ENCODE results near the gene SLC25A18. TPM values are rescaled to one million over a fixed set of nuclear protein-coding genes. Genes with fewer than 3 reads are reported as not detected.

Gene SLC25A18
- total and polyA plus RNA-seq, 2 of the 8 experiments (the other 6 are each of a cell fraction or from before 2014, with no cell fraction given): 2.8 to 2.9 TPM

DNA sequence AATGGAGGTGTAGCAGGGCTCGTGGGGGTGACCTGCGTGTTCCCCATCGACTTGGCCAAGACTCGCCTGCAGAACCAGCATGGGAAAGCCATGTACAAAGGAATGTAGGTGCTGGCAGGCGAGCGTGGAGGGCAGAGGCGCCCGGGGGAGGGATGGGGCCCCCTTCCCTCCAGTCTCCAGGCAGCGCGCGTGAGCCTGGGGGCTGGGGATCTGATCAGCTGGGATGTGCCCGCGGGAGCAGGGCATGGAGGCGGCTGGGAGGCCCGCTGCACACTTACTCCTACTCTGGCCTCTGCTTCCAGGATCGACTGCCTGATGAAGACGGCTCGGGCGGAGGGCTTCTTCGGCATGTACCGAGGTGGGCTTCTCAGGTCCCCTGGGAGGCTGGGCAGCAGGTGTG, 17.8 kb downstream of the SLC25A18 start:
- no peak overlapping the region; the same call in 1 of the 2 replicates for H3K18ac ChIP-seq (ENCODE audit: extremely low read depth, low read length)
- no peaks in the 10 kb centered on the region for H3K27me3 ChIP-seq (replicated peaks in 1 of 4; ENCODE audit: control insufficient read depth in 3 of 4, extremely low read depth in 1 of 4, insufficient read depth in 3 of 4, low read length in 3 of 4)
- FAIRE-seq (no peak), DNase-seq (ENCODE audit: low read depth in 1 of 2, low spot score in 2 of 2) (no peak)
- peak overlapping the region; percentile 14; the same call in 1 of the 2 replicates for H4K8ac ChIP-seq (ENCODE audit: extremely low read depth, insufficient read depth, low read length)
- no peak overlapping the region for H3K27ac ChIP-seq (ENCODE audit: low read depth, low read length)
- 0 out of 2 replicates have a peak overlapping the region, but pooled peaks have one; percentile 1 for H2BK15ac ChIP-seq (ENCODE audit: low read length)
- no peak overlapping the region for H4K5ac ChIP-seq (ENCODE audit: insufficient read length, low read depth, low read length)
- H3K9ac ChIP-seq (replicated peaks in 1 of 4; ENCODE audit: extremely low read depth in 1 of 4, low read depth in 3 of 4, low read length in 3 of 4): no peak overlapping the region
- no peak overlapping the region for H3K4ac ChIP-seq (replicated peaks; ENCODE audit: insufficient read length, low read depth, low read length)
- H3K23me2 ChIP-seq (ENCODE audit: low read depth, low read length): peaks cover 1% of the 10 kb centered on the region; the same call in 1 of the 2 replicates
- H2AFZ ChIP-seq (ENCODE audit: low read length): 0 out of 2 replicates have a peak overlapping the region, but pooled peaks have one; percentile 17
- H4K91ac ChIP-seq (replicated peaks; ENCODE audit: insufficient read length, low read length): no peak overlapping the region
- no peaks in the 10 kb centered on the region for H3K79me1 ChIP-seq (ENCODE audit: low read depth, low read length)
- H3K23ac ChIP-seq (ENCODE audit: insufficient read length): no peak overlapping the region
- peaks cover 0 to 3% (median 0%) of the 10 kb centered on the region in 4 experiments; a peak in 4 of 7 replicates for H3K4me1 ChIP-seq (replicated peaks in 1 of 4; ENCODE audit: control insufficient read depth in 3 of 4, insufficient read depth in 4 of 4, low read length in 3 of 4)
- H3K56ac ChIP-seq (replicated peaks; ENCODE audit: insufficient read length, low read depth, low read length): no peak overlapping the region
- no peaks in the 10 kb centered on the region for H4K20me1 ChIP-seq (replicated peaks in 1 of 2; ENCODE audit: control insufficient read depth in 1 of 2, insufficient read depth in 2 of 2, low read length in 2 of 2)
- H2AK5ac ChIP-seq (ENCODE audit: low read depth, low read length): no peak overlapping the region
- ChIA-PET CTCF (ENCODE audit: partially characterized antibody) (interaction anchor here (0.9 to 4.1 kb wide), 5 partner anchors 8 to 347 kb away, joined by 4 to 27 read pairs (median 8); no protein-coding TSS in a partner anchor), POLR2A (ENCODE audit: partially characterized antibody) (interaction anchor here (0.7 to 2.8 kb wide), 5 partner anchors 10 to 58 kb away, joined by 3 to 18 read pairs (median 3); partner anchors contain the start of genes BCL2L13 and SLC25A18)
- H3K4me2 ChIP-seq (ENCODE audit: insufficient read depth in 1 of 2, low read depth in 2 of 2, low read length in 2 of 2): no peak overlapping the region
- no peaks in the 10 kb centered on the region for H3K9me3 ChIP-seq (ENCODE audit: insufficient read depth in 2 of 2, low read depth in 1 of 2, low read length in 1 of 2)
- H2BK5ac ChIP-seq (ENCODE audit: low read depth, low read length): no peak overlapping the region
- 93% methylated on average over 17 of the region's 21 CpGs; no CpG with 5 or more reads in 1 of the 2 experiments for WGBS, 2 experiments (ENCODE audit: extremely low coverage in 1 of 2, insufficient coverage in 1 of 2, insufficient read length in 1 of 2, insufficient replicate concordance in 2 of 2, low coverage in 1 of 2, low lambda C conversion rate in 2 of 2, missing lambda C conversion rate in 1 of 2)
- no peaks in the 10 kb centered on the region for H3K36me3 ChIP-seq (ENCODE audit: control insufficient read depth in 2 of 4, insufficient read depth in 4 of 4, low read length in 3 of 4)
- H3K14ac ChIP-seq (ENCODE audit: insufficient read length): no peak overlapping the region
- no peak overlapping the region for H2BK120ac ChIP-seq (replicated peaks; ENCODE audit: low read depth, low read length)
- no peak overlapping the region for H2BK12ac ChIP-seq (ENCODE audit: low read depth, low read length)
- no peaks in the 10 kb centered on the region for H3K79me2 ChIP-seq (ENCODE audit: control insufficient read depth in 1 of 2, insufficient read depth in 2 of 2, low read length in 2 of 2)
- no peak for TF ChIP-seq SP1 (IDR thresholded peaks at IDR 0.05; ENCODE audit: low read depth, low read length)
- TF ChIP-seq, protein P1, sequence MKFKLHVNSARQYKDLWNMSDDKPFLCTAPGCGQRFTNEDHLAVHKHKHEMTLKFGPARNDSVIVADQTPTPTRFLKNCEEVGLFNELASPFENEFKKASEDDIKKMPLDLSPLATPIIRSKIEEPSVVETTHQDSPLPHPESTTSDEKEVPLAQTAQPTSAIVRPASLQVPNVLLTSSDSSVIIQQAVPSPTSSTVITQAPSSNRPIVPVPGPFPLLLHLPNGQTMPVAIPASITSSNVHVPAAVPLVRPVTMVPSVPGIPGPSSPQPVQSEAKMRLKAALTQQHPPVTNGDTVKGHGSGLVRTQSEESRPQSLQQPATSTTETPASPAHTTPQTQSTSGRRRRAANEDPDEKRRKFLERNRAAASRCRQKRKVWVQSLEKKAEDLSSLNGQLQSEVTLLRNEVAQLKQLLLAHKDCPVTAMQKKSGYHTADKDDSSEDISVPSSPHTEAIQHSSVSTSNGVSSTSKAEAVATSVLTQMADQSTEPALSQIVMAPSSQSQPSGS (IDR thresholded peaks at IDR 0.05; ENCODE audit: low read length): no peak
- TF ChIP-seq GTF2F1 (IDR thresholded peaks at IDR 0.05; ENCODE audit: borderline replicate concordance, low read depth, low read length): no peak
- no peak overlapping the region for H2BK20ac ChIP-seq (ENCODE audit: low read length)
- H3K4me3 ChIP-seq (ENCODE audit: extremely low read depth in 1 of 4, insufficient read depth in 2 of 4, low read depth in 3 of 4, low read length in 4 of 4): no peak overlapping the region
